ENCODE results near the gene SHOC1.

The SHOC1 gene

DNA sequence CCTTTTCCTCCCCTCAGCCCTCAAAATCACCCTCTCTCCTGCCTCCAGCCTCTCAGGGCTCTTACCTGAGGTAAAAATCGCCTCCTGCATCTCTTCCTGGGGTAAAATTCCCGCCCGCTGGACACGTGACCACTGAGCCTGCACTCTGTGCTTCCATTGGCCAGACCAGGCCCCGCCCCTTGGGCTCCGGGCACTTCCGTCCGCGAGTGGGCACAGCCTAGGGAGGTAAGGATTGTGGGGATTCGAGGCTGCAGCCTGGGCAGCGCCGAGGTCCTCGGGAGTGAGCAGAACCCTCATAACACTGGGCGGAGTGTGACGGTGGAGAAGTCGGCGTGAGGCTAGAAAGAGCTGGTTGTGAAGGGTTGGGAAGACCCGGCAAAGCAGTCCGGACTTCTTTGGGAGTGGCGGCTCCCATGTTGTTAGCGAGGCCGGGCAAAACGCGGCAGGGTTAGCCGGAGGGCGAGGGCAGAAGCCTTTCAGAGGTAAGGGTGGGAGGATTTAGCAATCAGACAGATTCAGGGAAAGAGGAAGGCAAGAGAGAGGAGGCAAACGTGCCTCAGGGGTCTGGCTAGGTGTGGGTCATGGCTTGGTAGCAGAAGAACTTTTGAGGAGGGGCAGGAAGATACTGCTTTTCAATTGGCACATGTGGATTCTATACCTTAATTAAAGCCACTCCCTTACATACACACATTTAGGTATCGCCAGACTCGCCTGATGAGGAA, at the start of gene SHOC1:
TSS of gene SHOC1 (minus strand) at position 103 of the 722 bp plus-strand sequence. CDS start 3,519 bp downstream, outside the sequence.
- no peak within 1 kb of the TSS for H3K27ac Mint-ChIP-seq
- no peaks in the 10 kb centered on the region for H3K9me3 Mint-ChIP-seq
- H3K4me1 Mint-ChIP-seq (ENCODE audit: low read depth), result no peaks in the 10 kb centered on the region
- no peaks in the 10 kb centered on the region for H3K36me3 Mint-ChIP-seq (ENCODE audit: low read depth)
- no peak within 1 kb of the TSS for H3K4me3 Mint-ChIP-seq
- H3K27me3 Mint-ChIP-seq (ENCODE audit: low read depth), result no peaks in the 10 kb centered on the region

DNA sequence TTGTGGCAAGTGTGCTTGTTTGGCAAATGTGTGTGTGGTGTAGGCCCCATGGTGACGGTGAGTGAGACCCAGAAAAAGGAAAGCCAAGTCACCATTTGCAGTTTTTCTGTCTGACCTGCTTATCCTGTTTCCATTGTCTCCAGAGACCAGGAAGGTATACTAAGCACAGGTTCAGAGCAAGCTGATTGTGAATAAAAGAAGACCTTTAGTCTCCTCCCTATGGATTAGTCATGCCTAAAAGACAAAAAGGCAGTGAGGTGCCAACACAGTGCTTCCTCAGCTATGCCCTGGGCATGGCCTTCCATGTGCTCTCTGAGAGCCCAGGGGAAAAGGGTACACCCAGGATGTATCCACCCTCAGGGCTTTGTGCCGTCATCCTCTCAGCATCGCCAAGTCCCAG, 49.2 kb upstream of the SHOC1 start:
- no peaks in the 10 kb centered on the region for H3K9me3 Mint-ChIP-seq
- no peak overlapping the region for H3K4me3 Mint-ChIP-seq
- peaks cover 9% of the 10 kb centered on the region for H3K27me3 Mint-ChIP-seq (ENCODE audit: low read depth)
- H3K4me1 Mint-ChIP-seq (ENCODE audit: low read depth), result no peaks in the 10 kb centered on the region
- no peak overlapping the region for H3K27ac Mint-ChIP-seq
- H3K36me3 Mint-ChIP-seq (ENCODE audit: low read depth), result no peaks in the 10 kb centered on the region

DNA sequence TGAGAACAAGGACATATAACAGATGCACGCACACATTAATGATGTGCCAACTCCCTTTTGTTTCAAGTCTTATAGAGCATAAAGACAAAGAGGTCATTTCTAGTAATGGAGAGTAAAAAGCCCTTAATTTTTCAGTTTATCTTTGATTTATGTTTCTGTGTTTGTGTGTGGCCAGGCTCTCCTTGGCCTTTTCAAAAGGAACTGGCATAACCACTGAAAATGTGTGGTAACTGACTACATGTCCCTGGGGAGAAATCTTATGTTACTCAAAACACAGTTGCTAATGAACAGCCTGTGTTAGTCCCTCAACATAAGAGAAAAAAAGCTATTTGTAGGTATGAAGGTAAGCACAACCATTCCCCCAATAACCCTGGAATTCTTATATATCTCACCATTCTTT, 47.6 kb upstream of the SHOC1 start:
- Mint-ChIP-seq H3K4me3 (no peak overlapping the region), H3K4me1 (ENCODE audit: low read depth) (no peaks in the 10 kb centered on the region), H3K36me3 (ENCODE audit: low read depth) (no peaks in the 10 kb centered on the region), H3K27ac (no peak overlapping the region), H3K27me3 (ENCODE audit: low read depth) (peaks cover 12% of the 10 kb centered on the region), H3K9me3 (no peaks in the 10 kb centered on the region)

DNA sequence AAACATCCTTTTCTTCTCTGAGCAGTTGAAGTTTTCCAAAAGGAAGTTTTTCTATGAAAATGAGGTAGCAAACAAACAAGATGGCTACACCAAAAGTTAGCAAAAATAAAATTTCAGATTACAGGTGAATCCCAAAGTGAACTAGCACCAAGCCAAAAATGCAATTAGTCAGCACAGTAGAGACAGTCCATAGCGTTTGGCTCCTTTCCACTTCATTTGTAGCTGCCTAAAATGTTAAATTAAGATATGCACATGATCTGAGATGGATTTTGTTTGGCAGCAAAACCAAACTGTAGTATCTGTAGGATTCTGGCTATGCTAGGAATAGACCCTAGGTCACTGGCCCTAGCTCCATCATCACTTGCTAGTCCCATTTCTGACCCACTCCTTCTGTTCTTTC, 45.7 kb upstream of the SHOC1 start:
- Mint-ChIP-seq H3K27ac (no peak overlapping the region), H3K4me1 (ENCODE audit: low read depth) (no peaks in the 10 kb centered on the region), H3K27me3 (ENCODE audit: low read depth) (peaks cover 12% of the 10 kb centered on the region), H3K4me3 (no peak overlapping the region), H3K9me3 (no peaks in the 10 kb centered on the region), H3K36me3 (ENCODE audit: low read depth) (no peaks in the 10 kb centered on the region)

DNA sequence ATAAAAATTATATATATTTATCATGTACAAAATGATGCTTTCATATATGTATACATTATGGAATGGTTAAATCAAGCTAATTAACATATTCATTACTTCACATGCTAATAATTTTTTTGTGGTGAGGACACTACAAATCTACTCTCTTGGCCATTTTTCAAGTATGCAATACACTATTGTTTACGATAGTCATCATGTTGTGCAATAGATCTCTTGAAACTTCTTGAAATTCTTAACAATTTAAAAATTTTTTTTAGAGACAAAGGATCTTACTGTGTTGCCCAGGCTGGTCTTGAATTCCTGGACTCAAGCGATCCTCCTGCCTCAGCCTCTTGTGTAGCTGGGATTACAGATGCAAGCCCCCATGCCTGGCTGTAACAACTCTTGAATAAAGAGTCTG, 45.2 kb upstream of the SHOC1 start:
- H3K27ac Mint-ChIP-seq, result no peak overlapping the region

DNA sequence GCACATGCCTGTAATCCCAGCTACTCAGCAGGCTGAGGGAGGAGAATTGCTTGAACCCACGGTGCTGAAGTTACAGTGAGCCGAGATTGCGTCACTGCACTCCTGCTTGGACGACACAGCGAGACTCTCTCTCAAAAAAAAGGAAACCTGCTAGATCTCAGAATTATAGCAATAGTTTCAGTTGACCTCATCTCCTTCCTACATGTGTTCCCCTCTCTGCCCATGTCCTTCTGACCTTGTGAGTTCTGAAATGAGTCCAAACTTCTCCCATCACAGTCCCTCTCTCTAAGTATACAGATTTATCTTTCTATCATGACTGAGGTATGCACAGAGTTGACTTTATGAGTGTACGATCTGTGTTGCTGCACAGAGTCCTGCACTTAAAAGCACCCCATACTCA, 44.6 kb upstream of the SHOC1 start:
- peaks cover 12% of the 10 kb centered on the region for H3K27me3 Mint-ChIP-seq (ENCODE audit: low read depth)
- no peak overlapping the region for H3K4me3 Mint-ChIP-seq
- no peaks in the 10 kb centered on the region for H3K9me3 Mint-ChIP-seq
- H3K4me1 Mint-ChIP-seq (ENCODE audit: low read depth), result no peaks in the 10 kb centered on the region
- no peak overlapping the region for H3K27ac Mint-ChIP-seq
- H3K36me3 Mint-ChIP-seq (ENCODE audit: low read depth), result no peaks in the 10 kb centered on the region

More for the DNA sequence above, 45.2 kb upstream of the SHOC1 start:
- H3K36me3 Mint-ChIP-seq (ENCODE audit: low read depth), result no peaks in the 10 kb centered on the region
- no peaks in the 10 kb centered on the region for H3K9me3 Mint-ChIP-seq
- no peak overlapping the region for H3K4me3 Mint-ChIP-seq
- no peaks in the 10 kb centered on the region for H3K4me1 Mint-ChIP-seq (ENCODE audit: low read depth)
- peaks cover 12% of the 10 kb centered on the region for H3K27me3 Mint-ChIP-seq (ENCODE audit: low read depth)

DNA sequence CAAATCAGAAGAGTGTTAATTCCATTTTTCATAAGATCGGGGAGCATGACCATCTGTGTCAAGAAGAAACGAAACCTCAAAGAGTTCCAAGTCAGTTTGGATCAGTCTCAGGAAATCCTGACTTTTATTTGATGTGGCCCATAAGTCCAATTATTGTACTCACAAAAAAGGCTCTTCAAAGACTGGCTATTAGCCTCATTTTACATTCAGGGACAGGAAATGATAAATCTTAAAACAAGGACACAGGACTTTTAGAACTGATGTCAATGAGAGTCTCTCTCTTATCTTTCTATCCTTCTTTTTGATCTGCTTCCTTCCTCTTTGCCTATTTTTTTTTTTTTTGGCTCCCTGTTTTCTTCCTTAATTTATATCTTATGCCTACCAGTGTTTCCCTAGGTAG, 43.7 kb upstream of the SHOC1 start:
- peaks cover 12% of the 10 kb centered on the region for H3K27me3 Mint-ChIP-seq (ENCODE audit: low read depth)
- H3K27ac Mint-ChIP-seq, result no peak overlapping the region
- H3K4me1 Mint-ChIP-seq (ENCODE audit: low read depth), result no peaks in the 10 kb centered on the region
- H3K9me3 Mint-ChIP-seq, result no peaks in the 10 kb centered on the region
- no peaks in the 10 kb centered on the region for H3K36me3 Mint-ChIP-seq (ENCODE audit: low read depth)
- no peak overlapping the region for H3K4me3 Mint-ChIP-seq

DNA sequence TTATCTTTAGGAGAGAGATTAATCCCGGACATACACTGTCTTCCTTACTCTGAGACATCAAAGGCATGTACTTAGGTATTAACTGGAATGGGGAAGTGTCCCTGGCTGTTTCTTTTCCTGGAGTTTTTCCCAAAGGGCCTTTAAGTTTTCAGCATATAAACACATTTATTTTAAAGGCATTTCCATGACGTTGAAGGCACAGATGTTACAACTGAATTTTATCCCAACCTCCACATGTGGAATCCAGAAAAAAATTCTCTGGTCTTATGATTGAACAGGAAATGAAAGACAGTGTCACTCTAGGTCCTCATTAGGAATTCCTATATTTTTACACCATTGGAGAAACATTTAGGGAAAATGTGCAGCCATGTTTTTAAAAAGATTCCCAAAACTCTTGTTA, 41.6 kb upstream of the SHOC1 start:
- H3K36me3 Mint-ChIP-seq (ENCODE audit: low read depth), result no peaks in the 10 kb centered on the region
- H3K27ac Mint-ChIP-seq, result no peak overlapping the region
- peaks cover 8% of the 10 kb centered on the region for H3K27me3 Mint-ChIP-seq (ENCODE audit: low read depth)
- no peak overlapping the region for H3K4me3 Mint-ChIP-seq
- H3K4me1 Mint-ChIP-seq (ENCODE audit: low read depth), result no peaks in the 10 kb centered on the region
- no peaks in the 10 kb centered on the region for H3K9me3 Mint-ChIP-seq

DNA sequence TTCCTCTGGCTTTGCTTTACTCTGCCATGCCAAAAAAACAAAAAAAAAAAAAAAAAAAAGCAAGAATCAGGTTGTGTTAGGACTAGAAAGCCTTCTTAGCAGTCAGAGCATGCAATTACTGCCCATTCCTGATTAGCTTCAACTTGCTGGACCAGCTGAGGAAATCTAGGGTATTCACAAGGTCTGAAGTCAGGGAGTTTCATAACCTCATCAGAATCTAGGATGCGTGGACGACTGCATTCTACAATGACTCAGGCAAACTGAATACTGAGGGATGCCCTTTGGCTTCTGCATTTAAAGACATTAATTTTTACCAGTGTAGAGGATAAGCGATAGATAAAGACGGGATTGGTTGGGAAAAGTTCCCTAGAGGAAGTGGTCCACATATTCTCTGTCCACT, 39.2 kb upstream of the SHOC1 start:
- H3K27me3 Mint-ChIP-seq (ENCODE audit: low read depth), result peaks cover 4% of the 10 kb centered on the region
- no peaks in the 10 kb centered on the region for H3K9me3 Mint-ChIP-seq
- H3K27ac Mint-ChIP-seq, result no peak overlapping the region
- H3K4me1 Mint-ChIP-seq (ENCODE audit: low read depth), result no peaks in the 10 kb centered on the region
- no peaks in the 10 kb centered on the region for H3K36me3 Mint-ChIP-seq (ENCODE audit: low read depth)
- no peak overlapping the region for H3K4me3 Mint-ChIP-seq

DNA sequence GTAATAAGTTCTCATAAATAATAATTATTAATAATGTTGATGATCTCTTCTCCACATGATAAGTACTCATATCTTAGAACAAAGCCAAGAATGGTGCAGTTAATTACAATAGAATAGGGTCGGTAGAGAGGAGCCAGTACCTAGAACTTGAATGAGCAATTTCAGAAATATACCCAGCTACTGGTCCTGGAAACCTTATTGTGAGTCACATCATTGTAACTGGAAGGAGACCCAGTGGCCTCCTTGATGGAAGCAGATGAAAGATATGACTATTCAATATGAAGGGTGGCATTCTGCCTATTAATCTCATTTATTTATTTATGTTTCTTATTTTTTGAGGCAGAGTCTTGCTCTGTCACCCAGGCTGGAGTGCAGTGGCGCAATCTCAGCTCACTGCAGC, 37.7 kb upstream of the SHOC1 start:
- Mint-ChIP-seq H3K4me1 (ENCODE audit: low read depth) (no peaks in the 10 kb centered on the region), H3K36me3 (ENCODE audit: low read depth) (no peaks in the 10 kb centered on the region), H3K27me3 (ENCODE audit: low read depth) (no peaks in the 10 kb centered on the region), H3K4me3 (no peak overlapping the region), H3K27ac (no peak overlapping the region), H3K9me3 (no peaks in the 10 kb centered on the region)

DNA sequence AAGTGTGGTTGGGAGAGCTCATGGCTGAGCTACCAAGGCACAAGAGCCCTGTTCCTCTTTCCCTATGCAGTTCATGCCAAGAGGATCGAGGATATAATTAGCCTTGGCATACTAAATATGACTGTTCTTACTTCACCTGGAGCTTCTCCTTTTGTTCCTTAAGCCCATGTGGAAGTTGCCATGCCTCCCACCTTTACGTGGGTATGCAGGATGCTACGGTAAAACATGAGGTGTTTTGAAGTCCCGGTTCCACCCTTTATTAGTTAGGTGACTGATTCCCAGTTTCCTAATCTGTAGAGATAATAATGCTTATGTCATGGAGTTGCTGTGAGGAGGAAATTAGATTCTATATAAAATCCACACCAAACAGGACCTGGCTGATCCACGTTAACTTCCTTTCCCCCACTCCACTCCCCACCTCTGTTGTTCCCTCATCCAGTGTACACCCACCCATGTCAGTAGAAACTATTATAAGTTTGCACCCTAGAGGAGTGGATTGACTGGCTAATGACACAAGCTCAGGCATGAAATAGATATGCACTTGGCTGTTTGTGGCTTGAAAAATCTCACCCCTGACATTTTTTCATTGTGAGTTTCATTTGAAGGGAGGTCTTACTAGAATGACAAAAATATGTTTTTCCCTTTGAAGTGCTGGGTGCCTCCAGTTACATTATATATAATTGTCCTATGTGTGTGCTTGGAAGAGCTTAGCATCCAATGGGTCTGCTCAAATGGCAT, 36.8 kb upstream of the SHOC1 start:
- H3K27me3 Mint-ChIP-seq (ENCODE audit: low read depth), result no peaks in the 10 kb centered on the region
- H3K4me3 Mint-ChIP-seq, result no peak overlapping the region
- no peak overlapping the region for H3K27ac Mint-ChIP-seq
- H3K4me1 Mint-ChIP-seq (ENCODE audit: low read depth), result no peaks in the 10 kb centered on the region
- no peaks in the 10 kb centered on the region for H3K9me3 Mint-ChIP-seq
- H3K36me3 Mint-ChIP-seq (ENCODE audit: low read depth), result no peaks in the 10 kb centered on the region

DNA sequence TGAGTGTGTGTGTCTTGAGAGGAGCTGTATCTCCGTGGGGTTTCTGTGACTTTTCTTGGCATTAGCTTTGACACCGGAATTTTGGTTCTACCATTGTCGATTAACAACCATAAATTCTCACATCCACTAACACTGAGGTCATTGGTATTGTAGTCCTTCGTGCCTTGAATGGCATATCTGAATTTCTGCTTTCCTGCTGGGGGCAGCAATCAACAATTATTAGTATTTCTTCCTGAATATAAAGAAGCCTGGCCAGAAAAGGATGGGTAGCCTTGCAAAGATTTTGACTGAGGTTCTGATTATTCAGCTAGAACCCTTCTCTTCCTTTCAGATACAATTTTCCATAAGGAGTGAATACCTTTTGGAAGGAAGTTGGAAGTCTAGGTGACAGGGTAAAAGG, 33.5 kb upstream of the SHOC1 start:
- H3K36me3 Mint-ChIP-seq (ENCODE audit: low read depth), result no peaks in the 10 kb centered on the region
- no peaks in the 10 kb centered on the region for H3K4me1 Mint-ChIP-seq (ENCODE audit: low read depth)
- H3K4me3 Mint-ChIP-seq, result no peak overlapping the region
- H3K27me3 Mint-ChIP-seq (ENCODE audit: low read depth), result no peaks in the 10 kb centered on the region
- no peaks in the 10 kb centered on the region for H3K9me3 Mint-ChIP-seq
- H3K27ac Mint-ChIP-seq, result no peak overlapping the region

DNA sequence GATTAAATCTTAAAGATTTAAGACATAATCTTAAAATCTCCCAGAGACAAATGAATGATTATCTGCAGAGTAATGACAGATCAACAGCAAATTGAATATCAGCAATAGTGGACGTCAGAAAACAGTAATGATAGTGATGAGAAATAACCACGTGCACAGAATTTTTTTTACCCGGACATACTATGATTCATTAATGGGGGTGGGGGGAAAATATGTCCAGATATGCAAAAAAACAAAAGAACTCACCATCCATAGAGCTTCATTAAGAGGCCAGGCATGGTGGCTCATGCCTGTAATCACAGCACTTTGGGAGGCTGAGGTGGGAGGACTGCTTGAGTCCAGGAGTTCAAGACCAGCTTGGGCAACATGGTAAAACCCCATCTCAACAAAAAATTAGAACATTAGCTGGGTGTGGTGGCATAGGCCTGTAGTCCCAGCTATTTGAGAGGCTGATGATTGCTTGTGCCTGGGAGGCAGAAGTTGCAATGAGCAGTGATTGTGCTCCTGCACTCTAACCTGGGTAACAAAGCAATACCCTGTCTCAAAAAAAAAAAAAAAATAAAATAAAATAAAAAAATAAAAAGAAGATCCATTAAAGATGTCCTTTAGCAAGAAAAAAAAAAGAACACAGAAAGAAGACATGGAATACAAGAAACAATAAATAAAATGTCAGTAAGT, 30.9 kb upstream of the SHOC1 start:
- H3K27ac Mint-ChIP-seq, result no peak overlapping the region
- H3K36me3 Mint-ChIP-seq (ENCODE audit: low read depth), result no peaks in the 10 kb centered on the region
- no peak overlapping the region for H3K4me3 Mint-ChIP-seq
- no peaks in the 10 kb centered on the region for H3K9me3 Mint-ChIP-seq
- H3K27me3 Mint-ChIP-seq (ENCODE audit: low read depth), result no peaks in the 10 kb centered on the region
- no peaks in the 10 kb centered on the region for H3K4me1 Mint-ChIP-seq (ENCODE audit: low read depth)

DNA sequence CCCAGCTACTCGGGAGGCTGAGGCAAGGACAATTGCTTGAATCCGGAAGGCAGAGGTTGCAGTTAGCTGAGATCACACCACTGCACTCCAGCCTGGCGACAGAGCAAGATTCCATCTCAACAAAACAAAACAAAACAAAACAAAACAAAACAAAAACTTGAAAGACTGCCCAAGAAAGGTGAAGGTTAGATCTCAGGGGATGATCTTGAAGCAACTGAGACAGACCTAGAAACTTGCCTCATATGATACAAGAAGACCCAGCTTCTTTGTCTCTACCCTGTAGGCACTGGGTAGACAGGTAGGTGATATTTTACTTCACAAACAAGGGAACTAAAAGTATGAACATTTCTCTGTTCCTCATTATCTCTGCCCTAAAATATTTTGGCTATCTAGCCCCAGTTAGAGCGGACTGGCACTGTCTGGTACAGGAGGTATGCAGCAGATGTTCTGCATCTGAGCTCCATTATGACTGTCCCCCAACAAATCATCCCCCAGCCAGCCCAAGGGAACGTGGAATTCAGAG, 26.3 kb upstream of the SHOC1 start:
- H3K4me3 Mint-ChIP-seq, result no peak overlapping the region
- H3K9me3 Mint-ChIP-seq, result no peaks in the 10 kb centered on the region
- H3K4me1 Mint-ChIP-seq (ENCODE audit: low read depth), result no peaks in the 10 kb centered on the region
- H3K27me3 Mint-ChIP-seq (ENCODE audit: low read depth), result no peaks in the 10 kb centered on the region
- no peak overlapping the region for H3K27ac Mint-ChIP-seq
- no peaks in the 10 kb centered on the region for H3K36me3 Mint-ChIP-seq (ENCODE audit: low read depth)

DNA sequence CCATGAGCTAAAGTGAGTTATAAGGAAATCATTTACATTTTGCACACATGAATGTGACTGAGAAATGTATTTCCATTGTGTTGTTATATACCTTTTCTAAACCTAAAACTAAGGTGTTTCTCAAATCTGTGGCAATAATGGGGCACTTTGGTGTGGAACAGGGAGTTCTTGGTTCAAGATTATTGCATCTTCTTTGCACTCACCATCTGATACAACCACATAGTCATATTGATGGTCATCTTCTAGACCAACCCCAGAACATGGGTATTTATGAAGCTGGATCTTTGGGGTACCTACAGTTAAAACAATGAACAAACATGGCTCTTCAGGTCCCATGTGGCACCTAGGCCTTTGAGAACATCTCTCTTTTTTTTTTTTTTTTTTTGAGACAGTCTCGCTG, 24.6 kb upstream of the SHOC1 start:
- H3K4me3 Mint-ChIP-seq, result no peak overlapping the region
- no peaks in the 10 kb centered on the region for H3K9me3 Mint-ChIP-seq
- no peaks in the 10 kb centered on the region for H3K27me3 Mint-ChIP-seq (ENCODE audit: low read depth)
- no peak overlapping the region for H3K27ac Mint-ChIP-seq
- no peaks in the 10 kb centered on the region for H3K36me3 Mint-ChIP-seq (ENCODE audit: low read depth)
- H3K4me1 Mint-ChIP-seq (ENCODE audit: low read depth), result no peaks in the 10 kb centered on the region

Measured in T-helper 1 cell treated with Interleukin-12 subunit alpha and Interleukin-12 subunit beta and Interleukin-4 antibody, amounts not matched to agents 30 μg/mL and 1 μg/mL, for 36 hours (primary cell).